HUES64 (cell line): ENCODE results near the gene ZFP36L2.

Source experiments
- H3K27ac ChIP-seq: 2 replicates; pipeline ENCODE4 v1.7.0; 2013; ENCODE audit warnings: low read depth, low read length, inconsistent platforms
- H3K27me3 ChIP-seq: 2 replicates; pipeline ENCODE4 v1.6.1; 2013; ENCODE audit warnings: mild to moderate bottlenecking, low read length; ENCODE audit not compliant: insufficient read depth
- H3K36me3 ChIP-seq: 2 replicates; pipeline ENCODE4 v1.6.1; 2013; ENCODE audit warnings: mild to moderate bottlenecking, low read length; ENCODE audit not compliant: insufficient read depth
- H3K4me1 ChIP-seq: 2 replicates; pipeline ENCODE4 v1.6.1; 2013; ENCODE audit warnings: mild to moderate bottlenecking, low read length, moderate library complexity; ENCODE audit not compliant: insufficient read depth
- H3K4me3 ChIP-seq: 2 replicates; pipeline ENCODE4 v1.5.1; 2013; ENCODE audit warnings: mild to moderate bottlenecking, low read length, moderate library complexity
- H3K9ac ChIP-seq: 2 replicates; pipeline ENCODE4 v1.6.1; 2013; ENCODE audit warnings: mild to moderate bottlenecking, low read depth, low read length
- H3K9me3 ChIP-seq: 2 replicates; pipeline ENCODE4 v1.6.1; 2013; ENCODE audit warnings: low read depth, low read length; ENCODE audit not compliant: insufficient read depth
- WGBS: fragments of 150-250, 120-280 bp; methylation state at CpG from one replicate; pipeline ENCODE4 v1.1.7; 2013; ENCODE audit warnings: missing lambda C conversion rate; 5-methylcytosine and 5-hydroxymethylcytosine counted together

The ZFP36L2 gene

GRCh38 chr2:43248621-43249020, 22.2 kb upstream of the ZFP36L2 start:
- H3K9me3 ChIP-seq = no peaks in the 10 kb centered on the region
- no peak overlapping the region for H3K4me3 ChIP-seq
- H3K36me3 ChIP-seq = no peaks in the 10 kb centered on the region
- peaks cover 8% of the 10 kb centered on the region; the same call in 1 of the 2 replicates for H3K4me1 ChIP-seq
- H3K27ac ChIP-seq = no peak overlapping the region
- H3K9ac ChIP-seq = no peak overlapping the region
- H3K27me3 ChIP-seq = no peaks in the 10 kb centered on the region
- 92% methylated on average over 7 of the region's 7 CpGs for WGBS

- Histone ChIP-seq H3K27ac (0 out of 2 replicates have a peak overlapping the region, but pooled peaks have one; percentile 21), H3K4me1 (peaks cover 8% of the 10 kb centered on the region; the same call in 1 of the 2 replicates), H3K9ac (no peak overlapping the region), H3K36me3 (no peaks in the 10 kb centered on the region), H3K27me3 (no peaks in the 10 kb centered on the region), H3K9me3 (no peaks in the 10 kb centered on the region), H3K4me3 (no peak overlapping the region)
- WGBS = 55% methylated on average over 3 of the region's 3 CpGs
Measured at GRCh38 chr2:43246641-43247040, 20.2 kb upstream of the ZFP36L2 start.

GRCh38 chr2:43241558-43241957, 15.2 kb upstream of the ZFP36L2 start:
- H3K4me1 ChIP-seq = no peaks in the 10 kb centered on the region
- H3K27me3 ChIP-seq = no peaks in the 10 kb centered on the region
- H3K36me3 ChIP-seq = no peaks in the 10 kb centered on the region
- WGBS = 91% methylated on average over 10 of the region's 10 CpGs
- H3K27ac ChIP-seq = no peak overlapping the region
- H3K9ac ChIP-seq = no peak overlapping the region
- no peaks in the 10 kb centered on the region for H3K9me3 ChIP-seq
- no peak overlapping the region for H3K4me3 ChIP-seq

- no peaks in the 10 kb centered on the region for H3K9me3 ChIP-seq
- no peaks in the 10 kb centered on the region for H3K4me1 ChIP-seq
- H3K9ac ChIP-seq = no peak overlapping the region
- H3K27ac ChIP-seq = no peak overlapping the region
- H3K4me3 ChIP-seq = no peak overlapping the region
- 97% methylated on average over 5 of the region's 5 CpGs for WGBS
- H3K27me3 ChIP-seq = no peaks in the 10 kb centered on the region
- H3K36me3 ChIP-seq = no peaks in the 10 kb centered on the region
Measured at GRCh38 chr2:43240766-43241150, 14.4 kb upstream of the ZFP36L2 start.

GRCh38 chr2:43239981-43240765, 13.8 kb upstream of the ZFP36L2 start:
- Histone ChIP-seq H3K27me3 (no peaks in the 10 kb centered on the region), H3K4me1 (no peaks in the 10 kb centered on the region), H3K27ac (no peak overlapping the region), H3K9me3 (no peaks in the 10 kb centered on the region), H3K36me3 (no peaks in the 10 kb centered on the region), H3K9ac (no peak overlapping the region), H3K4me3 (no peak overlapping the region)
- WGBS = 92% methylated on average over 13 of the region's 13 CpGs

- no peak overlapping the region for H3K27ac ChIP-seq
- H3K27me3 ChIP-seq = no peaks in the 10 kb centered on the region
- H3K36me3 ChIP-seq = no peaks in the 10 kb centered on the region
- no peaks in the 10 kb centered on the region for H3K4me1 ChIP-seq
- 95% methylated on average over 3 of the region's 3 CpGs for WGBS
- no peak overlapping the region for H3K4me3 ChIP-seq
- no peak overlapping the region for H3K9ac ChIP-seq
- H3K9me3 ChIP-seq = no peaks in the 10 kb centered on the region
Measured at GRCh38 chr2:43238813-43239212, 12.4 kb upstream of the ZFP36L2 start.

- H3K4me3 ChIP-seq = no peak overlapping the region
- H3K9ac ChIP-seq = no peak overlapping the region
- no peaks in the 10 kb centered on the region for H3K27me3 ChIP-seq
- H3K9me3 ChIP-seq = no peaks in the 10 kb centered on the region
- H3K36me3 ChIP-seq = no peaks in the 10 kb centered on the region
- H3K27ac ChIP-seq = no peak overlapping the region
- no peaks in the 10 kb centered on the region for H3K4me1 ChIP-seq
Measured at GRCh38 chr2:43238176-43238575, 11.8 kb upstream of the ZFP36L2 start.

GRCh38 chr2:43233218-43234212, 7.1 kb upstream of the ZFP36L2 start:
- H3K9me3 ChIP-seq = no peaks in the 10 kb centered on the region
- H3K27ac ChIP-seq = no peak overlapping the region
- H3K27me3 ChIP-seq = no peaks in the 10 kb centered on the region
- no peaks in the 10 kb centered on the region for H3K36me3 ChIP-seq
- H3K4me1 ChIP-seq = peaks cover 14% of the 10 kb centered on the region
- H3K4me3 ChIP-seq = no peak overlapping the region
- WGBS = 91% methylated on average over 9 of the region's 9 CpGs
- no peak overlapping the region for H3K9ac ChIP-seq

- 89% methylated on average over 7 of the region's 7 CpGs for WGBS
- H3K9ac ChIP-seq = no peak overlapping the region
- H3K36me3 ChIP-seq = no peaks in the 10 kb centered on the region
- H3K27me3 ChIP-seq = no peaks in the 10 kb centered on the region
- H3K27ac ChIP-seq = peak overlapping the region; percentile 11; the same call in 1 of the 2 replicates
- no peaks in the 10 kb centered on the region for H3K9me3 ChIP-seq
- peaks cover 14% of the 10 kb centered on the region for H3K4me1 ChIP-seq
- no peak overlapping the region for H3K4me3 ChIP-seq
Measured at GRCh38 chr2:43230951-43231827, 4.8 kb upstream of the ZFP36L2 start.

GRCh38 chr2:43230351-43230885, 4.0 kb upstream of the ZFP36L2 start:
- H3K27ac ChIP-seq = peak overlapping the region; percentile 11; the same call in 1 of the 2 replicates
- peaks cover 14% of the 10 kb centered on the region for H3K4me1 ChIP-seq
- WGBS = 43% methylated on average over 4 of the region's 4 CpGs
- no peak overlapping the region for H3K9ac ChIP-seq
- no peaks in the 10 kb centered on the region for H3K27me3 ChIP-seq
- H3K4me3 ChIP-seq = no peak overlapping the region
- H3K36me3 ChIP-seq = no peaks in the 10 kb centered on the region
- no peaks in the 10 kb centered on the region for H3K9me3 ChIP-seq
